ENCODE data around the gene SNAPC1. TPM values are rescaled to one million over a fixed set of nuclear protein-coding genes. Genes with fewer than 3 reads are reported as not detected.

Gene SNAPC1
- total and polyA plus RNA-seq, 2 of the 13 experiments (the other 11 are each of a cell fraction or from before 2014, with no cell fraction given), result 2.6 to 8.5 TPM

- TF ChIP-seq ZBTB46 (CRISPR knock-in tag; IDR thresholded peaks at IDR 0.05; ENCODE audit: borderline replicate concordance) (no peak), ZNF761 (CRISPR knock-in tag; conservative IDR thresholded peaks at IDR 0.05) (0 out of 2 replicates have a peak, but pooled peaks have one; percentile 38), EZH2 (conservative IDR thresholded peaks at IDR 0.05; ENCODE audit: low read depth, low read length) (no peak), ZNF30 (CRISPR knock-in tag; IDR thresholded peaks at IDR 0.05) (no peak), NFKBIZ (CRISPR knock-in tag; IDR thresholded peaks at IDR 0.05) (no peak), SNAPC2 (CRISPR knock-in tag; IDR thresholded peaks at IDR 0.05) (no peak), SIN3B (IDR thresholded peaks at IDR 0.05; ENCODE audit: low read length) (no peak), MBNL3 (CRISPR knock-in tag; conservative IDR thresholded peaks at IDR 0.05) (no peak), ZNF430 (CRISPR knock-in tag; IDR thresholded peaks at IDR 0.05) (0 out of 2 replicates have a peak, but pooled peaks have one; percentile 73), ZNF337 (CRISPR knock-in tag; IDR thresholded peaks at IDR 0.05; ENCODE audit: borderline replicate concordance, low read depth) (no peak), ZNF484 (CRISPR knock-in tag; IDR thresholded peaks at IDR 0.05; ENCODE audit: borderline replicate concordance, low read depth) (no peak), ZNF784 (CRISPR knock-in tag; IDR thresholded peaks at IDR 0.05; ENCODE audit: borderline replicate concordance) (no peak), AGO2 (optimal IDR thresholded peaks at IDR 0.05; ENCODE audit: low read depth, low read length) (peak; percentile 57), MAX (IDR thresholded peaks at IDR 0.05) (peak; percentile 77), TSC22D2 (CRISPR knock-in tag; IDR thresholded peaks at IDR 0.05; ENCODE audit: borderline replicate concordance) (no peak; the same call in 1 of the 2 replicates), THYN1 (CRISPR knock-in tag; IDR thresholded peaks at IDR 0.05; ENCODE audit: borderline replicate concordance, low read depth) (no peak), RELA (CRISPR knock-in tag; IDR thresholded peaks at IDR 0.05) (no peak), CC2D1A (CRISPR knock-in tag; IDR thresholded peaks at IDR 0.05) (no peak), ZNF878 (CRISPR knock-in tag; IDR thresholded peaks at IDR 0.05) (no peak), TGIF2 (CRISPR knock-in tag; IDR thresholded peaks at IDR 0.05) (peak; percentile 77), ZBTB21 (CRISPR knock-in tag; IDR thresholded peaks at IDR 0.05) (no peak), CHD2 (IDR thresholded peaks at IDR 0.05; ENCODE audit: low read depth, low read length) (no peak), EHMT2 (IDR thresholded peaks at IDR 0.05; ENCODE audit: borderline replicate concordance, low read depth, low read length) (no peak), HES4 (CRISPR knock-in tag; IDR thresholded peaks at IDR 0.05; ENCODE audit: borderline replicate concordance) (no peak), TIGD3 (CRISPR knock-in tag; IDR thresholded peaks at IDR 0.05; ENCODE audit: borderline replicate concordance) (peak; percentile 81; the same call in 1 of the 2 replicates), FOSL1 (CRISPR knock-in tag; IDR thresholded peaks at IDR 0.05; ENCODE audit: borderline replicate concordance) (no peak), ZFYVE20 (CRISPR knock-in tag; IDR thresholded peaks at IDR 0.05; ENCODE audit: borderline replicate concordance, low read depth) (no peak)
These were observed at the start of gene SNAPC1 (continued) for GRCh38 chr14:61761959-61762786.
